Measurements from ENCODE around the gene CD81.

The CD81 gene

GRCh38 chr11:2409611-2410468 lies 32.7 kb downstream of the CD81 start:
- FAIRE-seq (no peak), DNase-seq (ENCODE audit: insufficient read length, low spot score) (no peak)
- TF ChIP-seq CTCF (IDR thresholded peaks at IDR 0.05; ENCODE audit: insufficient read depth, missing control alignments) = no peak

DNA sequence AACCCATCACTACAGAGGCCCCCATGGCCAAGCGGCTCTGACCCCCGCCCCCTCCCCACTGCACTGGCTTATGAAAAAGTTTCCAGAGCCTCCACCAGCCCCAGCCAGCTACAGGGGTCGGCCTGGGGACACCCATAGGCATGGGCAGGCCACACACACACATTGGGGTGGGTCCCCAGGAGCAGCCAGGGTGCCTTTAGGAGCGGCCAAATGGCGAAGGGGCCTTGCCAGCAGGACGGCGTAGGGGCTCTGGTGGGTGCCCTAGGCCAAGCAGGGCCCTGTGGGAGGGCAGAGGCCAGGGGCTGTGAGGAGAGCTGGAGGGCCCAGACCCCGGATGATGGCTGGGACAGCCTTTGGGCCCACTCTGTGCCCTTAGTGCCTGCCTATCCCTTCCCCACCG lies 33.5 kb downstream of the CD81 start:
- FAIRE-seq (no peak), DNase-seq (ENCODE audit: insufficient read length, low spot score) (no peak)
- TF ChIP-seq CTCF (IDR thresholded peaks at IDR 0.05; ENCODE audit: insufficient read depth, missing control alignments) = no peak

DNA sequence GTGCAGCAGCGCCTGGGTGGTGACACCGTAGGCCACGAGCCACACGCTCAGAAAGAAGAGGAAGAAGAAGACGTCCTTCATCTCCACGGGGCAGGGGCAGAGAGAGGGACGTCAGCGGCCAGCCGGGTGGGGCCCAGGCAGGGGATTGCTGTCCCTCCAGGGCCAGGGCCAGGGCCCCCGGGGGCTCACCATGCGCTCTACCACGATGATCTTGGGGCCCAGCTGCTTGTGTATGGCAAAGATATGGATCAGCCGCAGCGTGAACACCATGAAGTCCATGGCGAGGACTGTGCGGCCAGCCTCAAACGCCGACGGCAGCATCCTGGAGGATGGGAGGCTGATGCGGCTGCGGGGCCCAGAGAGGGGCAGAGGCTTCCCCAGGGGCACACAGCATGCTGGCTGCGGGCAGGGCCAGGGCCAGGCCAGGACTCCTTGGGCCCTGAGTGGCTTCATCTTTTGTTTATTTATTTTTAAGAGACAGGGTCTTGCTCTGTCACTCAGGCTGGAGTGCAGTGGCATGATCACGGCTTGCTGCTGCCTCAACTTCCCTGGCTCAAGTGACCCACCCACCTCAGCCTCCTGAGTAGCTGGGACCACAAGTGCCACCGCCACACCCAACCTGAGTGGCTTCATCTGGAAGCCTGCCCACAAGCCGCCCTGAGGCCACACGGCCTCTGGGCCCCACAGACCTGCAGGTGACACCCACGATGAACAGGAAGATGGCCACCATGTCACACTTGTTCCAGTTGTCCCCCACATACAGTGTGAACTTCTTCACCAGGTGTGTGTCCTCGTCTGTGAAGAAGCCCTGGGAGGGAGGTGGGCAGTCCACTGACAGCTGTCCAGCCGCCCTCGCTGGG lies 34.6 kb downstream of the CD81 start:
- TF ChIP-seq CTCF (IDR thresholded peaks at IDR 0.05; ENCODE audit: insufficient read depth, missing control alignments) = no peak
- DNase-seq (ENCODE audit: insufficient read length, low spot score) (no peak), FAIRE-seq (no peak)

GRCh38 chr11:2412323-2412722 lies 35.2 kb downstream of the CD81 start:
- no peak for TF ChIP-seq CTCF (IDR thresholded peaks at IDR 0.05; ENCODE audit: insufficient read depth, missing control alignments)
- no peak for FAIRE-seq
- no peak for DNase-seq (ENCODE audit: insufficient read length, low spot score)

GRCh38 chr11:2413742-2414579 lies 36.9 kb downstream of the CD81 start:
- TF ChIP-seq CTCF (IDR thresholded peaks at IDR 0.05; ENCODE audit: insufficient read depth, missing control alignments) = no peak
- no peak for DNase-seq (ENCODE audit: insufficient read length, low spot score)
- FAIRE-seq = no peak

DNA sequence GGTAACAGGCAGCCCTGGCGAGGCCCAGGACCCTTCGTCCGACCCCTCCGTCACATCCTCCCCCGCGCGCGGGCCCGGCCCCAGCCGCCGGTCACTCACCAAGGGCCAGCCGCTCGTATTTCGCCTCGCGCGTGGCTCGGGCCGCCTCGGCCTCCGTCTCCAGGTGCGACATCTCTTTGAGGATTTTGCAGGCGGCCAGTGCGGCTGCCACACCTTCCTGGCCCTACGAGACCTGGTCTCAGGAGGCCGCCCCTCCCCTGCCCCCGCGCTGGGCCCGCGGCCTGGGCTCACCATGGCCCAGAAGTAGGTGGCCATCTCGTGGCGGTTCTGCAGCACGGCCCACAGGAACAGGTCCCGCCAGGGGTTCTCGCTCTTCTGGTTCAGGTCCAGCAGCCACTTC lies 37.5 kb downstream of the CD81 start:
- DNase-seq (ENCODE audit: insufficient read length, low spot score) (no peak), FAIRE-seq (no peak)
- TF ChIP-seq CTCF (IDR thresholded peaks at IDR 0.05; ENCODE audit: insufficient read depth, missing control alignments) = no peak
